NCI-H1436 (cell line): ENCODE results near the gene ME3.

Experiments
- DNase-seq: peaks from one replicate; lab custom pipeline; 2025; lab: John Stamatoyannopoulos, UW

ME3 gene

GRCh38 chr11:86487671-86488070 lies 184.7 kb downstream of the ME3 start:
- DNase-seq = no peak

GRCh38 chr11:86486261-86487030 lies 186.0 kb downstream of the ME3 start:
- no peak for DNase-seq

- no peak for DNase-seq
Observed at GRCh38 chr11:86484795-86485166, 187.6 kb downstream of the ME3 start.

GRCh38 chr11:86483940-86484794 lies 188.2 kb downstream of the ME3 start:
- DNase-seq = no peak

GRCh38 chr11:86483610-86483939 lies 188.8 kb downstream of the ME3 start:
- DNase-seq = no peak

- no peak for DNase-seq
Observed at GRCh38 chr11:86482692-86483091, 189.7 kb downstream of the ME3 start.

GRCh38 chr11:86481399-86481798 lies 191.0 kb downstream of the ME3 start:
- DNase-seq = no peak

- no peak for DNase-seq
Observed at GRCh38 chr11:86478348-86478747, 194.1 kb downstream of the ME3 start.

GRCh38 chr11:86477495-86478155 lies 194.8 kb downstream of the ME3 start:
- no peak for DNase-seq

- no peak for DNase-seq
Observed at GRCh38 chr11:86476109-86476861, 196.1 kb downstream of the ME3 start.

GRCh38 chr11:86475027-86475426 lies 197.4 kb downstream of the ME3 start:
- no peak for DNase-seq

GRCh38 chr11:86473991-86474833 lies 198.2 kb downstream of the ME3 start:
- DNase-seq = no peak

GRCh38 chr11:86469491-86470388 lies 202.7 kb downstream of the ME3 start:
- no peak for DNase-seq

GRCh38 chr11:86468169-86468568 lies 204.2 kb downstream of the ME3 start:
- no peak for DNase-seq

- DNase-seq = no peak
Observed at GRCh38 chr11:86464509-86465221, 207.8 kb downstream of the ME3 start.

- no peak for DNase-seq
Observed at GRCh38 chr11:86463955-86464354, 208.5 kb downstream of the ME3 start.

- no peak for DNase-seq
Observed at GRCh38 chr11:86463120-86463519, 209.3 kb downstream of the ME3 start.

- no peak for DNase-seq
Observed at GRCh38 chr11:86461892-86462291, 210.5 kb downstream of the ME3 start.
